HG02840 (cell line): Measurements from ENCODE around the gene PAIP2.
"Not testable (repeated sequence)": the region's sequence is repeated elsewhere in the genome, so short reads cannot be mapped to it uniquely, and the experiment has no call there.

Experiments
- ATAC-seq: cut with Tn5 transposase; IDR thresholded peaks from one replicate; pipeline ENCODE4 v1.9.1; 2021; ENCODE audit warnings: mild to moderate bottlenecking, moderate library complexity, moderate number of reproducible peaks; ENCODE audit not compliant: unreplicated experiment, low FRiP score

Gene PAIP2

GRCh38 chr5:139341689-139342422 lies at the start of gene PAIP2:
Gene PAIP2, plus strand, starts transcription at chr5:139341854. Its CDS starts 21,931 bp downstream, at chr5:139363785.
- peak; percentile 93 for ATAC-seq

GRCh38 chr5:139293202-139293506 lies 48.5 kb upstream of the PAIP2 start:
- ATAC-seq = no peak

- ATAC-seq = peak; percentile 78
Observed at GRCh38 chr5:139293507-139294373, 47.9 kb upstream of the PAIP2 start, which contains the start of gene MATR3. Gene MATR3, plus strand, starts transcription at chr5:139293740. Its CDS starts 13,676 bp downstream, at chr5:139307416.

- ATAC-seq = peak; percentile 29
Observed at GRCh38 chr5:139294374-139295165, 47.1 kb upstream of the PAIP2 start.

GRCh38 chr5:139295346-139296057 lies 46.2 kb upstream of the PAIP2 start:
- no peak for ATAC-seq

- no peak for ATAC-seq
Observed at GRCh38 chr5:139296198-139296597, 45.5 kb upstream of the PAIP2 start.

- ATAC-seq = no peak
Observed at GRCh38 chr5:139296862-139297326, 44.8 kb upstream of the PAIP2 start.

GRCh38 chr5:139297439-139298133 lies 44.1 kb upstream of the PAIP2 start:
- no peak for ATAC-seq

GRCh38 chr5:139298242-139298641 lies 43.4 kb upstream of the PAIP2 start:
- ATAC-seq = no peak

- ATAC-seq = no peak
Observed at GRCh38 chr5:139299486-139299885, 42.2 kb upstream of the PAIP2 start.

- ATAC-seq = no peak
Observed at GRCh38 chr5:139301808-139302499, 39.7 kb upstream of the PAIP2 start.

- ATAC-seq = no peak
Observed at GRCh38 chr5:139304391-139305324, 37.0 kb upstream of the PAIP2 start.

GRCh38 chr5:139306197-139306596 lies 35.5 kb upstream of the PAIP2 start:
- no peak for ATAC-seq

GRCh38 chr5:139306628-139307379 lies 34.9 kb upstream of the PAIP2 start:
- no peak for ATAC-seq

- ATAC-seq = no peak
Observed at GRCh38 chr5:139308797-139309196, 32.9 kb upstream of the PAIP2 start.

GRCh38 chr5:139310715-139311186 lies 30.9 kb upstream of the PAIP2 start:
- ATAC-seq = not testable (repeated sequence)

- no peak for ATAC-seq
Observed at GRCh38 chr5:139312075-139312474, 29.6 kb upstream of the PAIP2 start.
